Mononuclear cell (primary cell): ENCODE results near the gene NOP53. TPM values are rescaled to one million over a fixed set of nuclear protein-coding genes. Genes with fewer than 3 reads are reported as not detected.
"Not testable (repeated sequence)": the region's sequence is repeated elsewhere in the genome, so short reads cannot be mapped to it uniquely, and the experiment has no call there.

ENCODE experiments used
- H3K27me3 ChIP-seq: 2 replicates; pipeline ENCODE4 v1.6.0; 2011; ENCODE audit warnings: low read length, control low read depth; ENCODE audit not compliant: insufficient read depth
- H3K4me1 ChIP-seq: 2 replicates; pipeline ENCODE4 v1.5.1; 2011; ENCODE audit warnings: mild to moderate bottlenecking, low read length, control low read depth; ENCODE audit not compliant: insufficient read depth
- H3K4me3 ChIP-seq: 2 replicates; pipeline ENCODE4 v1.5.1; 2011; ENCODE audit warnings: mild to moderate bottlenecking, low read length, moderate library complexity
- H3K9me3 ChIP-seq: 2 replicates; pipeline ENCODE4 v1.5.1; 2011; ENCODE audit warnings: low read depth, mild to moderate bottlenecking, control low read depth, low read length
- total RNA-seq: library from RNA; depleted of rRNA; stranded (reverse); fragments of >200 nt; gene quantifications from one replicate; pipeline ENCODE4 v1.2.3, GENCODE V29; 2012

NOP53 gene
- total RNA-seq, 1 donor = 253 TPM

- no peaks in the 10 kb centered on the region for H3K27me3 ChIP-seq
- H3K4me1 ChIP-seq = no peaks in the 10 kb centered on the region
- no peak overlapping the region for H3K4me3 ChIP-seq
- no peaks in the 10 kb centered on the region for H3K9me3 ChIP-seq
These were observed 10.6 kb downstream of the NOP53 start for GRCh38 chr19:47755762-47756626.

GRCh38 chr19:47756627-47756929 lies 11.2 kb downstream of the NOP53 start:
- Histone ChIP-seq H3K27me3 (no peaks in the 10 kb centered on the region), H3K9me3 (no peaks in the 10 kb centered on the region), H3K4me1 (no peaks in the 10 kb centered on the region), H3K4me3 (no peak overlapping the region)

- H3K9me3 ChIP-seq = no peaks in the 10 kb centered on the region
- H3K27me3 ChIP-seq = no peaks in the 10 kb centered on the region
- no peak overlapping the region for H3K4me3 ChIP-seq
- H3K4me1 ChIP-seq = no peaks in the 10 kb centered on the region
These were observed 11.7 kb downstream of the NOP53 start for GRCh38 chr19:47756953-47757608.

GRCh38 chr19:47757617-47758442 lies 12.5 kb downstream of the NOP53 start:
- H3K9me3 ChIP-seq = no peaks in the 10 kb centered on the region
- no peaks in the 10 kb centered on the region for H3K4me1 ChIP-seq
- H3K4me3 ChIP-seq = no peak overlapping the region
- H3K27me3 ChIP-seq = no peaks in the 10 kb centered on the region

DNA sequence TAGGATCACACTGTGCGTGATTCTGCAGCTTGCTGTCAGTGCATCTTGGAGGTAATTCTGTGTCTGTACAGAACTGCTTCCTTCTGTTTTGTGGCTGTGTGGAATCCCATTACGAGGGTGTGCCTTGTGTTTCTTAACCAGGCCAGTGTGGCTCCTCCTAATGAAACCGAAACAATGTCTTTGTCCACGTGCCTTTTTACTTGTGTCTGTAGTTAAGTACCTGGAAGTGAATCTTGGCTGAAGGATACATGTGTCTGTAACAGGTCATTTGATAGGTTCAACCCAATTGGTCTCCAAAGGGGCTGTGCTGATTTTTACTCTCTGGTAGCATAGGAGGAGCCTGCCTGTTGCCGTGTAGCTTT lies 13.1 kb downstream of the NOP53 start:
- Histone ChIP-seq H3K4me1 (no peaks in the 10 kb centered on the region), H3K4me3 (no peak overlapping the region), H3K27me3 (no peaks in the 10 kb centered on the region)

DNA sequence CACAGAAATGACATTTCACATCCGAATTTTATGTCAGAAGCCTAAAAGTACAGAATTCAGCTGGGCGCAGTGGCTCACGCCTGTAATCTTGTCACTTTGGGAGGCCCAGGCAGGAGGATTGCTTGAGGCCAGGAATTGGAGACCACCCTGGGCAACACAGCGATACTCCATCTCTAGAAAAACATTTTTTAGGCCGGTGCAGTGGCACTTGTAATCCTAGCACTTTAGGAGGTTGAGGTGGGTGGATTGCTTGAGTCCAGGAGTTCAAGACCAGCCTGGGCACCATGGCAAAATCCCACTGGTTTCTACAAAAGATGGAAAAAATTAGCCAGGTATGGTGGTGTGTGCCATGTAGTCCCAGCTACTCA lies 15.3 kb downstream of the NOP53 start:
- Histone ChIP-seq H3K4me1 (no peaks in the 10 kb centered on the region), H3K27me3 (no peaks in the 10 kb centered on the region), H3K9me3 (no peaks in the 10 kb centered on the region), H3K4me3 (no peak overlapping the region)

More for the DNA sequence above, 13.1 kb downstream of the NOP53 start:
- H3K9me3 ChIP-seq = no peaks in the 10 kb centered on the region

GRCh38 chr19:47761566-47761965 lies 16.2 kb downstream of the NOP53 start:
- H3K4me3 ChIP-seq = no peak overlapping the region

DNA sequence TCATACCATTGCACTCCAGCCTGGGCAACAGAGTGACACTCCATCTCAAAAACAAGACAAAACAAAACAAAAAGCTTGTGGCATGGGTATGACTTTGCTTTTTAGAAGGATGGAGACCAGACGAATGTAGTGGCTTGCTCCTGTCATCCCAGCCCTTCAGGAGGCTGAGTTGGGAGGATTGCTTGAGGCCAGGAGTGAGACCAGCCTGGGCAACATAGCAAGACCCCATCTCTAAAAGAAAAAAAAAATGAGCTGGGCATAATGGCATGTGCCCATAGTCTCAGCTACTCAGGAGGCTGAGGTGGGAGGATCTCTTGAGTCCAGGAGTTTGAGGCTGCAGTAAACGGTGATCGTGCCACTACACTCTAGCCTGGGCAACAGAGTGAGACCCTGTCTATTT lies 16.8 kb downstream of the NOP53 start:
- Histone ChIP-seq H3K4me3 (no peak overlapping the region), H3K27me3 (no peaks in the 10 kb centered on the region), H3K9me3 (no peaks in the 10 kb centered on the region), H3K4me1 (no peaks in the 10 kb centered on the region)

More at GRCh38 chr19:47761566-47761965, 16.2 kb downstream of the NOP53 start:
- H3K4me1 ChIP-seq = no peaks in the 10 kb centered on the region
- H3K27me3 ChIP-seq = no peaks in the 10 kb centered on the region
- H3K9me3 ChIP-seq = no peaks in the 10 kb centered on the region

DNA sequence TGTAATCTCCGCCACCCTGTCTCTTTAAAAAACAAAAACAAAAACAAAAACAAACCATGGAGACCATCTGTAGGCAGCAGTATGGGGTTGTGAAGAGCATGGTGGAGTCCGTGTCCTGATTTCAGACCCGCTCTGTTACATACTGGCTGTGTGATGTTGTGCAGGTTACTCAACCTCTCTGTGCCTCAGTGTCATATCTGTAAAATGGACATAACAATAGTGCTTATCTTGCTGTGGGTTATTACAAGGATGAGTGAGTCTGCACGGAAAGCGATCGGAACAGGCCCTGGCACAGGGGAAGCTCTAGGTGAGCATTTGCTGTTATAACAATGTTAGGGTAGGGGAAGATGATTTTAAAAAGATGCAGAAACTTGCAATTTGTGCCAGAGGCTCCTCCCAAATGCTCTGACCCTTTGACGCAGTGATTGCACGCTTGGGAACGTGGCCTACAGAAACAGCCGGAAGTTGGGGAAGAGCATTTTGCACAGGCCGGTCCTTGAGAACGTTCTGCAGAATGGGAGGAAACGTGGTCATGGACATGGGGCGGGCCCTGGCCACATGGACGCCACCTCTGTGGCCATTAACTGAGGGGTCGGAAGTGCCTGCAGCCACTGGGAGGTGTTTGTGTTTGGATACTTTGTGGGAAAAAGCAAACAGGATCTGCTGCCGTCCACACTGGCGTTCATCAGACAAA lies 17.4 kb downstream of the NOP53 start:
- H3K27me3 ChIP-seq = no peaks in the 10 kb centered on the region

GRCh38 chr19:47764705-47765104 lies 19.4 kb downstream of the NOP53 start:
- not testable (repeated sequence) for H3K27me3 ChIP-seq, H3K9me3 ChIP-seq, H3K4me3 ChIP-seq, H3K4me1 ChIP-seq

More for the DNA sequence above, 17.4 kb downstream of the NOP53 start:
- no peaks in the 10 kb centered on the region for H3K9me3 ChIP-seq
- no peaks in the 10 kb centered on the region for H3K4me1 ChIP-seq
- no peak overlapping the region for H3K4me3 ChIP-seq

GRCh38 chr19:47765523-47766358 lies 20.4 kb downstream of the NOP53 start:
- Histone ChIP-seq H3K4me3 (no peak overlapping the region), H3K27me3 (no peaks in the 10 kb centered on the region), H3K9me3 (no peaks in the 10 kb centered on the region), H3K4me1 (no peaks in the 10 kb centered on the region)

DNA sequence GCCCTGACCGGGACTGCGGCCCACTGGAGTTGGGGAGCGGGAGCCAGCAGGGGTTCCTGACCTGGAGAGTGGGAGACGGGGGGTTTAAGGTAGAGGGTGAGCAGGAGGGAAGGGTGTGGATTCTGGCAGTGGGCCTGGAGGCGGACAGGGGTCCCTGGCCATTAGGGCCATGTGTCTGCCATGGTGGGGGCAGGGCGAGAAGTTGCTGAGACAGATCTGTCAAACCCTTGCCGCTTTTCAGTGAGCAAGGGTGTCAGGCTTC lies 20.9 kb downstream of the NOP53 start:
- no peaks in the 10 kb centered on the region for H3K9me3 ChIP-seq
- no peaks in the 10 kb centered on the region for H3K4me1 ChIP-seq
- H3K27me3 ChIP-seq = no peaks in the 10 kb centered on the region
- H3K4me3 ChIP-seq = no peak overlapping the region

GRCh38 chr19:47766670-47767069 lies 21.3 kb downstream of the NOP53 start:
- H3K9me3 ChIP-seq = no peaks in the 10 kb centered on the region
- no peaks in the 10 kb centered on the region for H3K27me3 ChIP-seq
- H3K4me1 ChIP-seq = no peaks in the 10 kb centered on the region

GRCh38 chr19:47767349-47767748 lies 22.0 kb downstream of the NOP53 start:
- Histone ChIP-seq H3K4me1 (no peaks in the 10 kb centered on the region), H3K4me3 (no peak overlapping the region), H3K27me3 (no peaks in the 10 kb centered on the region), H3K9me3 (no peaks in the 10 kb centered on the region)

More at GRCh38 chr19:47766670-47767069, 21.3 kb downstream of the NOP53 start:
- H3K4me3 ChIP-seq = no peak overlapping the region
